Stimulated activated CD8-positive, alpha-beta memory T cell treated with anti-CD3 and anti-CD28 coated beads, Interleukin-12 subunit alpha, Interleukin-12 subunit beta, amount 100 ng/mL, for 24 hours (primary cell): ENCODE measurements around the gene PLD1.
"Not testable (repeated sequence)": the region's sequence is repeated elsewhere in the genome, so short reads cannot be mapped to it uniquely, and the experiment has no call there.

Source experiments
- DNase-seq: peaks from one replicate; pipeline ENCODE4 v3.0.0-alpha.2; 2020; ENCODE audit errors: extremely low read depth

PLD1 gene

GRCh38 chr3:171607452-171607851 is 202.8 kb downstream of the PLD1 start:
- no peak for DNase-seq

DNA sequence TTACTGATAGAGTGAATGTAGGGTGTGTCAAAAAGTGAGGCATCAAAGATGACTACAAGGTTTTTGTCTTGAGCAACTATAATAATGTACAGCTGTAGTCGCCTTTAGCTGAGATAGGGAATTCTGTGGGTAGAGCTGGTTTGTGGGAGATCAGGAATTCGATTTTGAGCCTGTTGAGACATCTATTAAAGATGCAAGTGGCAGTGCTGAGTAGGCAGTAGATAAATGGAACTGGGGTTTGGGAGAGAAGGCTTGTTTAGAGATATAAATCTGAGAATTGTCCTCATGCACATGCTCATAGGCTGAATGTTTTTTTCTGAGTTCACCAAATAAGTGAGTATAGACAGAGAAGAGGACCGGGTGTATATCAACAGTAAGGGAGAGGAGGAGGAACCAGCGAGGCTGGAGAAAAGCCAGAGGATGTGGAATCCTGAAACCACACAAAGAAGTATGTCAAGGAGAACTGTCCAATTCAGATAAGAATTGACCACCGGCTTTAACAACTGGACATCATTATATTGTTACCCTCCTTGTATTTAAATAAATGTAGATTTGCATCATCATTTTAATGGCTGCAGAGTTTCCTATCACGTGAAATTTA is 204.0 kb downstream of the PLD1 start:
- DNase-seq = no peak

GRCh38 chr3:171604370-171604769 is 205.9 kb downstream of the PLD1 start:
- DNase-seq = no peak

- no peak for DNase-seq
Observed at GRCh38 chr3:171602072-171602471, 208.2 kb downstream of the PLD1 start.

DNA sequence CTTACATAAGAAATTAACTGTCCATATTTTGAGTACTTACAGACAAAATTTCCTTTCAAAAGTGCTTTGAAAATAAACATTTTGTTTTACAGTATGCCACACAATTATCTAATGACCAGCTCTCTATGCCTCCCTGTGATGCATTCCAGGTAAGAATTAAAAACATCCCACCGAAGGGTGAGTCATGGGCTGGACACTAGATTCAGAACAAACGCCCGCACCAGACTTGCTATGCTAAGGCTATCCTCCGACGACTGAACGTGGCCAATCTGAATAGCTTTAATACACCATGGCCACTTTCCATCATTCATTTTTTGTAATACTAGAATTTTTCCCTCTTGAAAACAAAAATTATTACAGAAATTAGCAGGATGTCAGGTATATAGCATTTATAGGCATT is 210.3 kb downstream of the PLD1 start:
- no peak for DNase-seq

DNA sequence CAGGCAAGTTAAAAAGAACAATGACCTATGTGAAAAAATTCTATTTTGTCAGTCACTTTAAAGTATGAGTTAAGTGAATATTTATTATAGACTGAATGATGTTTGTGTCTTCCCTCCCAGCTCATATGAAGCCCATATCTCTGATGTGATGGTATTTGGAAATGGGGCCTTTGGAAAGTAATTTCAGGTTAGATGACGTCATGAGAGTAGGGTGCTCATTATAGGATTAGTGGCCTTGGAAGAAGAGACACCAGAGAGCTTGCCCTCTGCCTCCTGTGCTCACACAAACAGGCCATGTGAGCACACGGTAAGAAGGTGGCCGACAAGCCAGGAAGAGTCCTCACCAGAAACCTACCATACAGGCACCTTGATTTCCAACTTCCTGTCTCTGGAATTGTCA is 211.3 kb downstream of the PLD1 start:
- DNase-seq = no peak

- DNase-seq = no peak
Observed at GRCh38 chr3:171592786-171593185, 217.5 kb downstream of the PLD1 start.

GRCh38 chr3:171591070-171591469 is 219.2 kb downstream of the PLD1 start:
- no peak for DNase-seq

DNA sequence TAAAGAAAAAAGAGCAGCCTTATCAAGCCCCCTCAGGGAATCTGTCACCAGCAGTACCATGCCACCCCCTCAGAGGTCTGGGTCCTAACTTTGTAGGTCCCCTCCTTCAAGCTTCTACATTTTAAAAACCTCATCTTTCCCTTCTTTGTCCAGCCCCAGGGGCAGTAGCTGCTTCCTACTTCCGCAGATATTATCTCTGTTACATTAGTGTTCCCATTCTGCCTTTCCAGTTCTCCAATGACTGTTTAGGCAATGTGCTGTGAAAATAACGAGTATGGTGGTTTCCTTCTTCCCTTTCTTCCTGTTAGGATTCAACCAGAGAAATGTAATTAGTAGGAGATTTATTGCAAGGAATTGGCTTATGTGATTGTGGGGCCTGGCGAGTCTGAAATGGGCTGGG is 224.0 kb downstream of the PLD1 start:
- DNase-seq = no peak

GRCh38 chr3:171585039-171585438 is 225.2 kb downstream of the PLD1 start:
- no peak for DNase-seq

GRCh38 chr3:171584100-171584499 is 226.2 kb downstream of the PLD1 start:
- no peak for DNase-seq

DNA sequence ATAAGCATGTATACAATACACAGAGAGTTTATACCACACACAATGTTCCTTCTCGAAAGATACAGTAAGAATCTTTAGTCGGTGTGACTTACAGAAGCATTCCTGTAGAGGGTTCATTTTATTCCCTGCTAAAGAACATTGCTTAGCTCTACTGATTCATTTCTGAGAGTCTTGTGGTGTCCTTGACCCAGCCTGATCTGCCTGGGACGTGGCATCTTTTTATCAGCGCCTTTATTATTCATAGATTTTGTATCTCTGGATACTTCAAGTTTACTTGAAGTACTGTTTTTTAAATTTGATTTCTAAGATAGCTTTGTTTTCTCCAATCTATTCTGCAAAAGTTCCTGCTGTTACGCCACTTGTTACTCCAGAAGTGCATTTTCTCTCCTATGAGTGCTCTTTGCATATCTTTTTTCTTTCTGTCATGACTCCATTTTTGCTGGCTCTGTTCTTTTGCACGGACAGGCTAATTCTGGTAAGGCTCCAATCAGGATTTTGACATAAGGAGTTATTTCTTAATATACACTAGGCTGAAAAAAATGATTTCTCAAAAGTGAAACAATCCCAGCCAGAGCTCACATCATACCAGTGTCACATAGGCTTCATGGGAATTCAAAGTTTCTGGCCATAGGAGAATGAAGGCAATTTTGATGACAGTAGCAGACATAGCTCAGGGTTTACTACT is 235.6 kb downstream of the PLD1 start:
- no peak for DNase-seq

GRCh38 chr3:171569571-171570132 is 240.6 kb downstream of the PLD1 start:
- DNase-seq = no peak

GRCh38 chr3:171568766-171569165 is 241.5 kb downstream of the PLD1 start:
- no peak for DNase-seq

GRCh38 chr3:171566803-171567422 is 243.4 kb downstream of the PLD1 start:
- no peak for DNase-seq

DNA sequence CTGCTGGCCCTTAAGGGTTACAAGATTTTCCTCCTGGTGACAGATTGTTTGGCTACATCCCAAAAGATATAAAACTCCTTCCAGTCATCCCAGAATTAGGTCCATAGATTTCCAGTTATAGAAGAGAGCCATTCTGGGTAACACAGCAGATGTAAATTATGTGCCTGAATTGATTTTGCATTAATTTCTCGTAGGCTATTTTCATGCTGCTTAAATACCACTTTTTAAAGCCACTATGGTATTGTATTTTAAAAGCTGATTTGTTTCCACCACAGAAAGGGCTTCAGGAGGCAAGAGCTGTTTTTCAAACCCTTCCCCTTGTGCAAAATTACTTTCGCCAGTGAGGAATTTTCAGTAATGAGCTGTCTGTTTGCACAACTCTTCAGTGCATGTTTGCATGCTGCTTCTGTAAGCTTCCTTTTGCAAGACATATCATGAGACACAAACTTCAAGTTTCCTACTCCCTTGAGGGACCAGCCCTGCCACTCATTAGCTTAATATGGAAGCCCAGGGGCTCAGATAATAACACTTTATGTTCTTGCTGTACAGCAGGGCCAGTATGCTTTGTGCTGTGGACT is 244.7 kb downstream of the PLD1 start:
- no peak for DNase-seq

GRCh38 chr3:171564748-171565480 is 245.4 kb downstream of the PLD1 start:
- no peak for DNase-seq

- DNase-seq = no peak
Observed at GRCh38 chr3:171563298-171563697, 247.0 kb downstream of the PLD1 start.

DNA sequence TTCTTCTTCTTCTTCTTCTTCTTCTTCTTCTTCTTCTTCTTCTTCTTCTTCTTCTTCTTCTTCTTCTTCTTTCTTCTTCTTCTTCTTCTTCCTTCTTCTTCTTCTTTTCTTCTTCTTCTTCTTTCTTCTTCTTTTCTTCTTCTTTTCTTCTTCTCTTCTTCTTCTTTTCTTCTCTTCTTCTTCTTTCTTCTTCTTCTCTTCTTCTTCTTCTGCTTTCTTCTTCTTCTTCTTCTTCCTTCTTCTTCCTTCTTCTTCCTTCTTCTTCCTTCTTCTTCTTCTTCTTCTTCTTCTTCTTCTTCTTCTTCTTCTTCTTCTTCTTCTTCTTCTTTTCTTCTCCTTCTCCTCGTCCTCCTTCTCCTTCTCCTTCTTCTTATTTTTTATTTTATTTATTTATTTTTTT is 247.8 kb downstream of the PLD1 start:
- not testable (repeated sequence) for DNase-seq

DNA sequence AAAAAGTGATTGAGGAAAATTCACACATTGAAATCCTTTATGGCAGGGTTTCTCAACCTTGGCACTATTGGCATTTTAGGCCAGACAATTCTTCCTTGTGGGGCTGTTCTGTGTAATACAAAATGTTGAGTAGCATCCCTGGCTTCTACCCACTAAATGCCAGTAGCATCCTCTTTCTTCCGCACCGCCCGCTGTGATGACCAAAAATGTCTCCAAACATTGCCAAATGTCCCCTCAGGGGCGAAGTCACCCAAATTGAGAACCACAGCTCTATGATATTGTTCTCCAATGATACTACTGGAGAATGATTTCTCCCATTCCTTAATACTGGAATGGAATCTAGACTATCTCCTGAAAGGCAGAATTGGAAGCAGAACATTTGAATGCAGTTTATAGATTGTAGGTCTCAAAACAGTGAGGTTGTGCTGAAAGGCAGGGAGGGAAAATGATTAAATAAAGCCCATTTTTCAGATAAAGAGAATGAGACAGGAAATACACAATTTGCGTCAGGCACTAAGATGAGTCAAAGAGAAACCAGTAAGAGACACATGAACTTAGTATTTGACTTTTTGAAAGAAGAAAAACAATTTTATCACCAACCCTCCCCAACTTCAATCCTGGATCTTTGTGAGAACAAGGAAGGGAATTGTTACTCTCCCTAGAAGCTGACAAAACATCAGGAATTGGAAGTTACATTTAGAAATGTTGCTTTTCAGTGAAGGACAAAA is 248.5 kb downstream of the PLD1 start:
- no peak for DNase-seq

DNA sequence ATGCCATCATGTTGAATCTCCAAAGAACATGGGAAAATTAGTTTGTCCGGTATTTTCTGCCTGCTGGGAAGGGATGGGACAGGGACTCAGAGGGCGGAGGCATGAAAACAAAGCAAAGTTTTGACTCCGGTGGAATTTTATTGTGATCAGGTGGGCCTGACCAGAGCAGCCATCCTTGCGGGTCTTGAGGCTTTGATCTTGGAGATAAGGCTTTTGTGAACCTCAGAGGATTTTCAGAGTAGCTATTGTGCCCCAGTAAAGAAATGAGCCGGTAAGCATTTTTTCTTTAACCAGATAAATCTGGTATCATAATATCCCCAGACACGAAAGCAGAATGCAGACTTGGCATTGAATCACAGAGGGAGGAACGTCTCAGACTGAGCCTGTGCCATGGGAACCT is 250.7 kb downstream of the PLD1 start:
- no peak for DNase-seq
